ENCODE measurements around the gene CELF5.

DNA sequence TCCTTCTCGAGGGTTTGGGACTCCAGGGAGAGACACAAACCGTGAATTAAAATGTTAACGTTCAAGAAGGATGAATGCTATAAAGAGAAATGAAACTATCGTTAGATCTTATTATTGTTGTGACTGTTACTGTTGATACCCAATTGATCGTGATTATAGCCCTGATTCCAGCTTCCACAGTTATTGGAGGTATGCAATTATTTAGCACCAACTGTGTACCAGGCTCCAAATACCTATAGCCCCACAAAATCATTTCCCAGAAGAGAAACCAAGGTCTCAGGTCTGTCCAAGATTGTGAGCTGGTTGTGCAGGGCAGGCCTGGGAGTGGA is 111.9 kb downstream of the CELF5 start:
- no peak for TF ChIP-seq ZNF792 (tag by site-specific recombination; IDR thresholded peaks at IDR 0.05)
- no peak for TF ChIP-seq REST (tag by site-specific recombination; IDR thresholded peaks at IDR 0.05)
- TF ChIP-seq PATZ1 (tag by site-specific recombination; IDR thresholded peaks at IDR 0.05), result no peak
- TF ChIP-seq SP7 (tag by site-specific recombination; IDR thresholded peaks at IDR 0.05), result no peak
- TF ChIP-seq ZNF416 (tag by site-specific recombination; IDR thresholded peaks at IDR 0.05), result no peak
- TF ChIP-seq TCF7L2 (IDR thresholded peaks at IDR 0.05; ENCODE audit: borderline replicate concordance, low read depth, low read length), result no peak
- no peak for TF ChIP-seq CTCF (tag by site-specific recombination; IDR thresholded peaks at IDR 0.05)
- TF ChIP-seq YY1 (tag by site-specific recombination; IDR thresholded peaks at IDR 0.05), result no peak
- TF ChIP-seq, protein P1, sequence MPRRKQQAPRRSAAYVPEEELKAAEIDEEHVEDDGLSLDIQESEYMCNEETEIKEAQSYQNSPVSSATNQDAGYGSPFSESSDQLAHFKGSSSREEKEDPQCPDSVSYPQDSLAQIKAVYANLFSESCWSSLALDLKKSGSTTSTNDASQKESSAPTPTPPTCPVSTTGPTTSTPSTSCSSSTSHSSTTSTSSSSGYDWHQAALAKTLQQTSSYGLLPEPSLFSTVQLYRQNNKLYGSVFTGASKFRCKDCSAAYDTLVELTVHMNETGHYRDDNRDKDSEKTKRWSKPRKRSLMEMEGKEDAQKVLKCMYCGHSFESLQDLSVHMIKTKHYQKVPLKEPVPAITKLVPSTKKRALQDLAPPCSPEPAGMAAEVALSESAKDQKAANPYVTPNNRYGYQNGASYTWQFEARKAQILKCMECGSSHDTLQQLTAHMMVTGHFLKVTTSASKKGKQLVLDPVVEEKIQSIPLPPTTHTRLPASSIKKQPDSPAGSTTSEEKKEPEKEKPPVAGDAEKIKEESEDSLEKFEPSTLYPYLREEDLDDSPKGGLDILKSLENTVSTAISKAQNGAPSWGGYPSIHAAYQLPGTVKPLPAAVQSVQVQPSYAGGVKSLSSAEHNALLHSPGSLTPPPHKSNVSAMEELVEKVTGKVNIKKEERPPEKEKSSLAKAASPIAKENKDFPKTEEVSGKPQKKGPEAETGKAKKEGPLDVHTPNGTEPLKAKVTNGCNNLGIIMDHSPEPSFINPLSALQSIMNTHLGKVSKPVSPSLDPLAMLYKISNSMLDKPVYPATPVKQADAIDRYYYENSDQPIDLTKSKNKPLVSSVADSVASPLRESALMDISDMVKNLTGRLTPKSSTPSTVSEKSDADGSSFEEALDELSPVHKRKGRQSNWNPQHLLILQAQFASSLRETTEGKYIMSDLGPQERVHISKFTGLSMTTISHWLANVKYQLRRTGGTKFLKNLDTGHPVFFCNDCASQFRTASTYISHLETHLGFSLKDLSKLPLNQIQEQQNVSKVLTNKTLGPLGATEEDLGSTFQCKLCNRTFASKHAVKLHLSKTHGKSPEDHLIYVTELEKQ (tag by site-specific recombination; IDR thresholded peaks at IDR 0.05; ENCODE audit: borderline replicate concordance), result no peak
- no peak for TF ChIP-seq ZNF274 (IDR thresholded peaks at IDR 0.05; ENCODE audit: low read length)
- TF ChIP-seq ZNF274 (tag by site-specific recombination; IDR thresholded peaks at IDR 0.05; ENCODE audit: borderline replicate concordance), result no peak
- no peak for TF ChIP-seq ZNF544 (tag by site-specific recombination; IDR thresholded peaks at IDR 0.05)
